GM12878 (cell line): Measurements from ENCODE around the gene CTDNEP1. TPM values are rescaled to one million over a fixed set of nuclear protein-coding genes. Genes with fewer than 3 reads are reported as not detected.

ENCODE experiments used
- ATAC-seq: fragments of 200-7000 bp; cut with Tn5 transposase; 3 replicates; pipeline ENCODE4 v1.9.1; 2020; ENCODE audit warnings: mild to moderate bottlenecking, moderate library complexity
- BruUV-seq: library from RNA; stranded (reverse); fragments of 400-500 nt; replicated peaks from 2 replicates; lab custom pipeline; 2021; lab: Mats Ljungman, UMichigan
- CTCF ChIA-PET: fragments of 300-600 bp; sonication (Branson Sonifier 250); formaldehyde crosslinking; extraction: SDS; loops from one replicate; lab custom pipeline; 2021; ENCODE audit warnings: inconsistent platforms; lab: Yijun Ruan, JAX
- POLR2A ChIA-PET: fragments of 350-600 bp; formaldehyde crosslinking; extraction: SDS; loops from one replicate; lab custom pipeline; 2021; ENCODE audit warnings: inconsistent platforms; lab: Charles Lee
- RAD21 ChIA-PET: fragments of 300-600 bp; sonication (Branson Sonifier 250); formaldehyde crosslinking; loops from one replicate; lab custom pipeline; 2023; ENCODE audit warnings: antibody characterized with exemption; ENCODE audit not compliant: unreplicated experiment; lab: Charles Lee
- SMC1A ChIA-PET: fragments of 300-600 bp; sonication (Branson Sonifier 250); formaldehyde crosslinking; loops from one replicate; lab custom pipeline; 2023; ENCODE audit not compliant: unreplicated experiment, uncharacterized antibody; lab: Charles Lee
- DNase-seq: peaks from one replicate; pipeline ENCODE4 v3.0.0-alpha.2; 2011; ENCODE audit warnings: low read depth, low spot score
- FAIRE-seq: peaks from 3 replicates; lab custom pipeline; 2011; peaks lifted over from hg19 to GRCh38; lab: Jason Lieb, UNC
- H2AFZ ChIP-seq: 2 replicates; pipeline ENCODE4 v1.6.0; 2011; ENCODE audit warnings: low read depth, low read length, control low read depth; ENCODE audit not compliant: control insufficient read depth
- H3K27ac ChIP-seq: 2 replicates; pipeline ENCODE4 v1.5.1; 2011; ENCODE audit warnings: control low read depth; ENCODE audit not compliant: control insufficient read depth, insufficient read depth
- H3K27me3 ChIP-seq, 2 experiments: replicated peaks in 1 of 2; 2 replicates each; pipeline versions ENCODE4 v1.6.0 to v1.6.1; 2011; ENCODE audit warnings: low read length in 1 of 2; ENCODE audit not compliant: control insufficient read depth in 2 of 2, insufficient read depth in 2 of 2
- H3K36me3 ChIP-seq, 2 experiments: 2 replicates each; pipeline ENCODE4 v1.5.1; 2011; ENCODE audit warnings: low read length in 1 of 2; ENCODE audit not compliant: control insufficient read depth in 2 of 2, insufficient read depth in 2 of 2
- H3K4me1 ChIP-seq: 2 replicates; pipeline ENCODE4 v1.6.1; 2011; ENCODE audit warnings: mild to moderate bottlenecking, low read length, moderate library complexity, mixed read lengths; ENCODE audit not compliant: control insufficient read depth, insufficient read depth
- H3K4me2 ChIP-seq: 2 replicates; pipeline ENCODE4 v1.6.0; 2011; ENCODE audit warnings: control low read depth; ENCODE audit not compliant: control insufficient read depth, insufficient read depth
- H3K4me3 ChIP-seq: fragments of 200-600 bp; sonication (generic); 2 replicates; pipeline ENCODE4 v1.5.1; 2016
- H3K79me2 ChIP-seq: 2 replicates; pipeline ENCODE4 v1.6.0; 2011; ENCODE audit warnings: low read length; ENCODE audit not compliant: control insufficient read depth, insufficient read depth
- H3K9ac ChIP-seq: 2 replicates; pipeline ENCODE4 v1.8.0; 2011; ENCODE audit warnings: low read length, control low read depth, mixed read lengths; ENCODE audit not compliant: control insufficient read depth, insufficient read depth
- H3K9me3 ChIP-seq: replicated peaks from 3 replicates; pipeline ENCODE4 v1.5.1; 2011; ENCODE audit warnings: mild to moderate bottlenecking, low read length; ENCODE audit not compliant: control insufficient read depth, insufficient read depth
- H4K20me1 ChIP-seq: 2 replicates; pipeline ENCODE4 v1.6.0; 2011; ENCODE audit not compliant: control insufficient read depth, insufficient read depth
- BHLHE40 ChIP-seq, 2 experiments: fragments of 450-650 bp in 1 of 2; IDR thresholded peaks; 2 replicates each; pipeline ENCODE4 v1.6.1; 2011 to 2017; ENCODE audit warnings: low read depth in 2 of 2, borderline replicate concordance in 1 of 2, improper control_type of control experiment in 1 of 2, low read length in 1 of 2, mild to moderate bottlenecking in 1 of 2
- E2F4 ChIP-seq: IDR thresholded peaks from 2 replicates; pipeline ENCODE4 v1.6.1; 2012; ENCODE audit warnings: low read depth, low read length, improper control_type of control experiment
- FOS ChIP-seq: IDR thresholded peaks from 3 replicates; pipeline ENCODE4 v1.6.1; 2011; ENCODE audit warnings: borderline replicate concordance; ENCODE audit not compliant: insufficient read length; ENCODE audit errors: extremely low read depth
- NFYB ChIP-seq: IDR thresholded peaks from 2 replicates; pipeline ENCODE4 v1.6.1; 2011; ENCODE audit warnings: low read depth, mild to moderate bottlenecking, low read length, improper control_type of control experiment, moderate library complexity; ENCODE audit not compliant: insufficient read depth
- USF1 ChIP-seq: IDR thresholded peaks from 2 replicates; pipeline ENCODE4 v1.6.1; 2011; ENCODE audit warnings: borderline replicate concordance, low read depth, mild to moderate bottlenecking, moderate library complexity, mixed read lengths, low read length; ENCODE audit not compliant: insufficient read depth; ENCODE audit errors: extremely low read length
- WGBS: methylation state at CpG from one replicate; pipeline ENCODE4 v1.1.6; 2016; ENCODE audit warnings: low lambda C conversion rate; ENCODE audit not compliant: insufficient replicate concordance, insufficient coverage; ENCODE audit errors: missing lambda C conversion rate; 5-methylcytosine and 5-hydroxymethylcytosine counted together
- in situ Hi-C: fragments of 300-500 bp; cut with MboI; formaldehyde crosslinking; loops from 9 replicates; pipeline ENCODE4 v1.14.3; 2018; ENCODE audit warnings: mixed read lengths
- intact Hi-C: fragments of 100-400 bp; cut with micrococcal nuclease; formaldehyde crosslinking; loops from one replicate; pipeline ENCODE4 v1.14.2; 2022; ENCODE audit not compliant: unreplicated experiment
- polyA plus RNA-seq, 11 experiments: library from polyadenylated mRNA; depleted of rRNA in 4 of 11; unstranded in 6 of 11; stranded (reverse) in 5 of 11; fragments of >200 nt; fragmentation: Nextera tagmentation in 4 of 11; fragmentation: Illumina TruSeq in 1 of 11; extraction: Ambion mirVana in 4 of 11; extraction: Trizol in 1 of 11; gene quantifications; 1 replicate in 1 of 11; 2 replicates in 10 of 11; pipeline versions ENCODE4 v1.2.1 to v1.2.3, GENCODE V29; 2011 to 2016; ENCODE audit warnings: inconsistent platforms in 2 of 11, missing spikeins in 2 of 11, low read depth in 1 of 11
- total RNA-seq, 4 experiments: library from RNA; depleted of rRNA in 3 of 4; stranded (reverse); fragments of >200 nt in 3 of 4; fragmentation: Illumina TruSeq in 1 of 4; extraction: Trizol in 1 of 4; gene quantifications; 2 replicates each; pipeline versions ENCODE4 v1.2.1 to v1.2.3, GENCODE V29; 2013 to 2021
- TF ChIP-seq, protein P1 (sequence below): fragments of 450-650 bp; formaldehyde crosslinking; IDR thresholded peaks from 2 replicates; pipeline ENCODE4 v1.5.0; 2022; ENCODE audit warnings: mild to moderate bottlenecking, missing genetic modification characterization
- TF ChIP-seq, protein P2 (sequence below): IDR thresholded peaks from 2 replicates; pipeline ENCODE4 v1.6.1; 2011; ENCODE audit warnings: low read depth, low read length, improper control_type of control experiment, borderline replicate concordance

The CTDNEP1 gene
- total and polyA plus RNA-seq, 10 of the 15 experiments (the other 5 are each of a cell fraction or from before 2014, with no cell fraction given) = 23.7 to 176 (median 30.3) TPM

DNA sequence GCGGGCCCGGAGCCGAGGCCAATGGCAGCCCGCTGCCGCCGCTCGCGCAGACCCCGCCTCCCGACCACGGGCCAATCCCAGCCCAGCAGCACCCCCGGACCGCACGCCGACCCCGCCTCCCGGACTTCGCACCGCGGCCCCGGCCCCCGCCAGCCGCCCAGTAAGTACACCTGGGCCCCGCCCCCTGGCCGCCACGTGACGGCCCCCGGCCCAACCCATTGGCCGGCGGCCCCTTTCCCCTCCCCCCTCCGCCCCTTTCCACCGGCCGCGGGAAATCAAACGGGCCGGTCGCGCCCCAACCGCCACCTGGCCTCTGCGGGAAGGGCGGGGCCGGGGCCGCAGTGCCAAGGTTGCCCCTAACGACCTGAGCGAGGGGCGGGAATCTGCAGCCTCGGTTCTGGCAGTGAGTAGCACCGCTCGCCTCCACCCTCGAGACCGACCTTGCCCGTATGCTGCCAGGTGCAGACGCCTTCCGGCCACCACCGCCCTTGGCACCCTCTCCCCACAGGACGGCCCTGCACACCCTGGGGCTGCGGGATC, 43.1 kb upstream of the CTDNEP1 start, which contains the start of gene YBX2:
YBX2 (minus strand) TSS at position 26 of the 540 bp plus-strand sequence. CDS start 139 bp downstream, outside the sequence.
- no TSS peak for BruUV-seq
- H3K4me2 ChIP-seq = peak within 1 kb of the TSS; percentile 94
- H3K36me3 ChIP-seq = no peaks in the 10 kb centered on the region
- peaks cover 3 to 5% of the 10 kb centered on the region in 2 experiments for H3K27me3 ChIP-seq
- FAIRE-seq = no peak
- H3K27ac ChIP-seq = no peak within 1 kb of the TSS
- peak; percentile 65 for ATAC-seq
- ChIA-PET RAD21 (no interaction called here), CTCF (no interaction called here), POLR2A (no interaction called here), SMC1A (no interaction called here)
- in situ Hi-C loops (loop anchor here (5.0 kb wide), 1 partner anchor 252 kb away; the partner anchor contains the start of gene SLC16A11), intact Hi-C loops (loop anchor here (5.0 kb wide), 1 partner anchor 82 kb away; no protein-coding TSS in a partner anchor)
- TF ChIP-seq NFYB (peak; percentile 47; the same call in 1 of the 2 replicates), USF1 (peak; percentile 73), BHLHE40 (IDR thresholded peaks at IDR 0.05; ENCODE audit: borderline replicate concordance in 1 of 2, low read depth in 2 of 2, low read length in 1 of 2) (no peak), E2F4 (peak; percentile 72), FOS (no peak)
- TF ChIP-seq, protein P1, sequence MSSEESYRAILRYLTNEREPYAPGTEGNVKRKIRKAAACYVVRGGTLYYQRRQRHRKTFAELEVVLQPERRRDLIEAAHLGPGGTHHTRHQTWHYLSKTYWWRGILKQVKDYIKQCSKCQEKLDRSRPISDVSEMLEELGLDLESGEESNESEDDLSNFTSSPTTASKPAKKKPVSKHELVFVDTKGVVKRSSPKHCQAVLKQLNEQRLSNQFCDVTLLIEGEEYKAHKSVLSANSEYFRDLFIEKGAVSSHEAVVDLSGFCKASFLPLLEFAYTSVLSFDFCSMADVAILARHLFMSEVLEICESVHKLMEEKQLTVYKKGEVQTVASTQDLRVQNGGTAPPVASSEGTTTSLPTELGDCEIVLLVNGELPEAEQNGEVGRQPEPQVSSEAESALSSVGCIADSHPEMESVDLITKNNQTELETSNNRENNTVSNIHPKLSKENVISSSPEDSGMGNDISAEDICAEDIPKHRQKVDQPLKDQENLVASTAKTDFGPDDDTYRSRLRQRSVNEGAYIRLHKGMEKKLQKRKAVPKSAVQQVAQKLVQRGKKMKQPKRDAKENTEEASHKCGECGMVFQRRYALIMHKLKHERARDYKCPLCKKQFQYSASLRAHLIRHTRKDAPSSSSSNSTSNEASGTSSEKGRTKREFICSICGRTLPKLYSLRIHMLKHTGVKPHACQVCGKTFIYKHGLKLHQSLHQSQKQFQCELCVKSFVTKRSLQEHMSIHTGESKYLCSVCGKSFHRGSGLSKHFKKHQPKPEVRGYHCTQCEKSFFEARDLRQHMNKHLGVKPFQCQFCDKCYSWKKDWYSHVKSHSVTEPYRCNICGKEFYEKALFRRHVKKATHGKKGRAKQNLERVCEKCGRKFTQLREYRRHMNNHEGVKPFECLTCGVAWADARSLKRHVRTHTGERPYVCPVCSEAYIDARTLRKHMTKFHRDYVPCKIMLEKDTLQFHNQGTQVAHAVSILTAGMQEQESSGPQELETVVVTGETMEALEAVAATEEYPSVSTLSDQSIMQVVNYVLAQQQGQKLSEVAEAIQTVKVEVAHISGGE (CRISPR knock-in tag) = no peak
- TF ChIP-seq, protein P2, sequence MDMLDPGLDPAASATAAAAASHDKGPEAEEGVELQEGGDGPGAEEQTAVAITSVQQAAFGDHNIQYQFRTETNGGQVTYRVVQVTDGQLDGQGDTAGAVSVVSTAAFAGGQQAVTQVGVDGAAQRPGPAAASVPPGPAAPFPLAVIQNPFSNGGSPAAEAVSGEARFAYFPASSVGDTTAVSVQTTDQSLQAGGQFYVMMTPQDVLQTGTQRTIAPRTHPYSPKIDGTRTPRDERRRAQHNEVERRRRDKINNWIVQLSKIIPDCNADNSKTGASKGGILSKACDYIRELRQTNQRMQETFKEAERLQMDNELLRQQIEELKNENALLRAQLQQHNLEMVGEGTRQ = peak; percentile 21; the same call in 1 of the 2 replicates
- H2AFZ ChIP-seq = peak within 1 kb of the TSS; percentile 39; the same call in 1 of the 2 replicates
- no peaks in the 10 kb centered on the region for H3K9me3 ChIP-seq
- no peaks in the 10 kb centered on the region for H3K79me2 ChIP-seq
- WGBS = 2% methylated on average over 27 of the region's 57 CpGs
- H3K4me1 ChIP-seq = peaks cover 3% of the 10 kb centered on the region
- no peak for DNase-seq
- H4K20me1 ChIP-seq = no peaks in the 10 kb centered on the region
- peak within 1 kb of the TSS; percentile 22; the same call in 1 of the 2 replicates for H3K4me3 ChIP-seq
- H3K9ac ChIP-seq = no peak within 1 kb of the TSS
